B cell (primary cell): ENCODE measurements around the gene MGAT5.

Experiments used
- CTCF ChIP-seq: fragments of 200-600 bp; IDR thresholded peaks from one replicate; pipeline ENCODE4 v1.8.0; 2022; ENCODE audit warnings: antibody characterized with exemption, mild to moderate bottlenecking
- EZH2 ChIP-seq: IDR thresholded peaks from 2 replicates; pipeline ENCODE4 v1.6.1; 2012; ENCODE audit warnings: borderline replicate concordance, low read depth, mild to moderate bottlenecking, moderate library complexity, low read length; ENCODE audit not compliant: insufficient read depth, poor library complexity, severe bottlenecking

DNA sequence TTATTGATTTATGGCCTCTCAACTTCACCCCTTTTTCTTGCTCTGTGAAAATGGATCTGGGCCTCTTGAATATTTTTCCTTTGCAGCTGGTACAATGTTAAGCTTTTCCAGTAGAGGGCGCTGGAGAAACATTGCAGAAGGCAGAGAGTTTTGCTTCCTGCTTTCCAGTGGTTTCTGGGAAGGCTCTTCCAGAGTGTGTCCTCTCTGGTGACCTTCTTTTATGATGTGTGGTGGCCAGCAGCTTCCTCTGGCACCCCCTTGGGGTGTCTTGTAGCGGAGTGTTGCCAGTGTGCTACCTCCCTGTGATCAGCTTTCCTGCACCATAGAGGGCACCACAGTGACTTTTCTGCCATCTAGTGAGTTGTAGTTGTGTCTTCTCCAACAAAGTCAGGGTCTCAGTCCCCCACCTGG, 25.4 kb upstream of the MGAT5 start:
- peak; percentile 24 for TF ChIP-seq CTCF
- no peak for TF ChIP-seq EZH2
